ENCODE data around the gene TASL.
A peak's percentile ranks its signal among the peaks of the same experiment; 100 is the strongest.
"Not testable (repeated sequence)": the region's sequence is repeated elsewhere in the genome, so short reads cannot be mapped to it uniquely, and the experiment has no call there.

TASL gene

GRCh38 chrX:30576881-30577280 lies 685 bp downstream of the TASL start:
- DNase-seq, result peak in 1 of 2 experiments; percentile 32

DNA sequence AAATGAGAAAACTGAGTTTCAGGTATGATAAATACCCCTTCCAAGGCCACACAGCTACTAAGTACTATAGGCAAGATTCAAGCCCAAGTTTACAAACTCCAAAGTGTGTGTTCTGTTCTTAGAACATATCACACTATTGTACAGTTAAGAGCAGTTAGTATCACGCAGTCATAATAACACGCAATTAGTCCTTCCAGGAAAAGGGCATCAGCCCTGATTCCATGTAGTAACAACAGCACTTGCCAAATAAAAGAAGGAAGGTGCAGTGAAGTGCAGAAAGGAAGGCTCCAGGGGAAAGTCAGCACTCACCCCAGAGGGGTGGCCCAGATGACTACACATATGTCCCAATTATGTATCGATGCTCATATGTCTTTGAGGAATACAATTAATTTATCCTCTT lies 4.4 kb downstream of the TASL start:
- no peak for DNase-seq

GRCh38 chrX:30572678-30573077 lies 4.9 kb downstream of the TASL start:
- no peak for DNase-seq

GRCh38 chrX:30572004-30572403 lies 5.6 kb downstream of the TASL start:
- DNase-seq, result no peak

- DNase-seq, result peak in 1 of 2 experiments; percentile 28
Observed at GRCh38 chrX:30570505-30570904, 7.1 kb downstream of the TASL start.

GRCh38 chrX:30568136-30568535 lies 9.4 kb downstream of the TASL start:
- no peak for DNase-seq

DNA sequence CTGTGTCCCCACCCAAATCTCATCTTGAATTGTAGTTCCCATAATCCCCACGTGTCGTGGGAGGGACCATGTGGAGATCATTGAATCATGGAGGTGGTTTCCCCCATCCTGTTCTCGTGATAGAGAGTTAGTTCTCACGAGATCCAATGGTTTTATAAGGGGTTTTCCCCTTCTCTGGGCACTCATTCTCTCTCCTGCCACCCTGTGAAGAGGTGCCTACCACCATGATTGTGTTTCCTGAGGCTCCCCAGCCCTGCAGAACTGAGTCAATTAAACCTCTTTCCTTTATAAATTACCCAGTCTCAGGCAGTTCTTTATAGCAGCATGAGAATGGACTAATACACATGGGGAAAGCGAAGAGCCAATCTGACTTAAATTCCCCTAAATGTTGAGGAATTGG lies 14.5 kb downstream of the TASL start:
- DNase-seq, result not testable (repeated sequence)

DNA sequence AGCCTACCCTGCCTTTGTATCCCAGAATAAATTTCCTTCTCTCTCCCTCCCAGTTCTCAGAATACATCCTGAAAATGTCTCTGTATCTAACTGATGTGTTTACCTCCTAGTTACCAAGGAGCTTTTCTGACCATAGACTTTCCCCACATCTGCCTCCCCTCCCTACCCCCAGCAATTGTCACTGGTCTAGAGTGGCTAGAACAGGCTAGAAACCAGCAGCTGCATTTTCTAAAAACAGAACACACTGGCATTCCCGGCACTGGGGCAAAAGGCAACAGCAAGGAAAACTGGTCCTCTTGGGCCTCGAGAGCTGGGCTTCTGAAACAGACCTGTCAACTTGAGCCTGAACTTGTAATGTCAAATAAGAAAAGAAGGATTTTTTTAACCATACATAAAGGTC lies 16.4 kb downstream of the TASL start:
- no peak for DNase-seq

DNA sequence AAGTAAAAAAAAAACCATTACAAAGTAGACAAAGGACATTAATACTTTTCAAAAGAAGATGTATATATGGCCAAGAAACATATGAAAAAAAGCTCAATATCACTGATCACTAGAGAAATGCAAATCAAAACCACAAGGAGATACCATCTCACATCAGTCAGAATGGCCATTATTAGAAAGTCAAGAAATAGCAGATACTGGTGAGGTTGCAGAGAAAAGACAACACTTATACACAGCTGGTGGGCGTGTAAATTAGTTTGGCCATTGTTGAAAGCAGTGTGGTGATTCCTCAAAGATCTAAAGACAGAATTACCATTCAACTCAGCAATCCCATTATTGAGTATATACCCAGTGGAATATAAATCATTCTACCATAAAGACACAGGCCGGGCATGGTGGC lies 39.3 kb downstream of the TASL start:
- DNase-seq, result no peak

- no peak for DNase-seq
Observed at GRCh38 chrX:30533835-30534234, 43.7 kb downstream of the TASL start.

GRCh38 chrX:30533266-30533665 lies 44.3 kb downstream of the TASL start:
- no peak for DNase-seq

DNA sequence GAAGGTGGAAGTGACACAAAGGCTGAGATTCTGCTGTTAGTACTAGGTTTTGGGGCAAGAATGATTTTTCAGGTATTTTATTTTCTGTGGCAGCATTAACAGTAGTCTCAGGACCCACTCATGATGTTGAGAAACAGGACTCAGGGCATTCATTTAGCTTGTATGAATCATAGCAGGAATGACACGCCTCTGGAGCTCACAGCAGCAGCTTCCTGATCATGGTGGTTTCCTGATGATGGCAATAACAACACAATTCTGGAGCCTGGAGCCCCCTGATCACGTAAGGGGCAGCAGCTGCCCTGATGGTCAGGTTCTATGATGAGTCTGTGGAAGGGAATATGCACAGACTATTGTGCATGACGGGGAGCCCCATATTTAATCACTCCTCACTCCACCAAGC lies 47.0 kb downstream of the TASL start:
- DNase-seq, result no peak

- DNase-seq, result no peak
Observed at GRCh38 chrX:30525732-30526131, 51.8 kb downstream of the TASL start.

- DNase-seq, result no peak
Observed at GRCh38 chrX:30521440-30522182, 56.0 kb downstream of the TASL start.

DNA sequence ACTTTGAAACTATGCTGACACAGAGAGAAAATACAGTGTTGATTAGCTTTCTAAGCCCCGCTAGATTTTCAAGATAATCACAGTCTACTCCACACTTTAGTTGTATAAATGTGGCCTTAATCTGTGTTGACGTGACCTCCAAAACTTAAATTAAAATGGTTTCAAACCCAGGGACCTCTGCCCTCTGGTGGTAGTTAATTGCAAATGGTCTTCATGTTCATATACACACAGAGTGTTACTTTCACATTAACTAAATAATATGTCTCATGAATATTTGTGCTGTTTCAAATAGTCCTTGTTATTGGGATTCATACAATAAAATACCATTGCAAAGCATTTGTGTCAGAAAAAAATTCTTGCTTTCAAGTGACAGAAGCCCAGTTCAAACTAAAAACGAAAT lies 64.3 kb downstream of the TASL start:
- peak; percentile 15 for DNase-seq

Data from Kasumi-1 (cell line).